ENCODE measurements around the gene ANGPTL8.
A peak's percentile ranks its signal among the peaks of the same experiment; 100 is the strongest.

ANGPTL8 gene

DNA sequence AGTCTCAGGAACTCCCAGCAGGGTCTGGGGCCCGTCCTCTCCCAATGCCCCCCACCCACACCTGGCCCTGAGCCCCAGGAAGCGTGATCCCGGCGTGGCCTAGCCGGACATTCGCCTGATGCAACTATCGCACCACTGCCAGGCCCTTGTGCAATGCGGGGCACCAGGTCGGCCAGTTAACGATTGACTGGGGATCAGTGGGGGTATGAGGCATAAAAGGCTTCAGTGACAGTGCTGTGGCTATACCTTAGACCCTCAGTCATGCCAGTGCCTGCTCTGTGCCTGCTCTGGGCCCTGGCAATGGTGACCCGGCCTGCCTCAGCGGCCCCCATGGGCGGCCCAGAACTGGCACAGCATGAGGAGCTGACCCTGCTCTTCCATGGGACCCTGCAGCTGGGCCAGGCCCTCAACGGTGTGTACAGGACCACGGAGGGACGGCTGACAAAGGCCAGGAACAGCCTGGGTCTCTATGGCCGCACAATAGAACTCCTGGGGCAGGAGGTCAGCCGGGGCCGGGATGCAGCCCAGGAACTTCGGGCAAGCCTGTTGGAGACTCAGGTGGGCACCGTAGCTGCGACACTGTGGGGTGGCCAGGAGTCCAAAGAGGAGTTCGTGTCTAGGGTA lies at the start of gene ANGPTL8:
Gene ANGPTL8, plus strand, starts transcription at position 243 of the 624 bp plus-strand sequence. Its CDS starts 19 bp downstream, at position 262.
- no peak for DNase-seq (ENCODE audit: low spot score)

DNA sequence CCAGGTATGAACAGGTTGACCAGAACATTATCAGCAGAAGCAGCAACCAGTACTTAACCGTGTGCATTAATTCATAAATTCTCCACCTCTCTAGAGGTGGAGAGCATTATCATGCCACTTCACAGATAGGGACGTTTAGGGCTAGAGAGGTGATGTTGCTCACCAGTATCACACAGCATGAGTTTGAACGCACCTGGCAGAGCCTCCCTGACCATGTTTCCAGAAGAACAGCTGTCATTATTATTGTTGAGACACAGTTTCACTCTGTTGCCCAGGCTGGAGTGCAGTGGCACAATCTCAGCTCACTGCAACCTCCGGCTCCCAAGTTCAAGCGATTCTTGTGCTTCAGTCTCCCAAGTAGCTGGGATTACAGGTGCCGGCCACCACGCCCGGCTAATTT lies 48.9 kb upstream of the ANGPTL8 start:
- DNase-seq (ENCODE audit: low spot score): no peak

DNA sequence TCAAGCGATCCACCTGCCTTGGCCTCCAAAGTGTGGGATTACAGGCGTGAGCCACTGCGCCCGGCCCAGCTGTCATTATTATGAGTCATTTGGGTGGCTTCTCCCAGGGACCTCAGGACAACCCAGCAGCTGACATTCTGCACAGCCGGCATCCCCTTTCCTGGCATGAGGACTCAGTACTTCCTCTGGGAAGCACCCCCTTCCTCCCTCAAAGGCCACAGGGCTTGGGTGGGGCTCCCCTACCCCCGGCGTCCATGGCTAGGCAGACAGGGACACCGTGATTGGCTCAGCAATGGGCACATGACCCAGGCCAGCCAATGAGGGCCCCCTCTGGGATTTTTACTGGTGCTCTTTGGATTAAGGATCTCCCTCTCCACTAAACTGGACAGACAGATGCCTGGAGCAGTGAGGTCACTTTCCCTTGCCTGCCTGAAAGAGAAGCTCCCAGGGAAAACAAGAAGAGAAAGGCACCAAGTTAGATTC lies 48.1 kb upstream of the ANGPTL8 start:
- no peak for DNase-seq (ENCODE audit: low spot score)

GRCh38 chr19:11191934-11192333 lies 47.5 kb upstream of the ANGPTL8 start:
- no peak for DNase-seq (ENCODE audit: low spot score)

DNA sequence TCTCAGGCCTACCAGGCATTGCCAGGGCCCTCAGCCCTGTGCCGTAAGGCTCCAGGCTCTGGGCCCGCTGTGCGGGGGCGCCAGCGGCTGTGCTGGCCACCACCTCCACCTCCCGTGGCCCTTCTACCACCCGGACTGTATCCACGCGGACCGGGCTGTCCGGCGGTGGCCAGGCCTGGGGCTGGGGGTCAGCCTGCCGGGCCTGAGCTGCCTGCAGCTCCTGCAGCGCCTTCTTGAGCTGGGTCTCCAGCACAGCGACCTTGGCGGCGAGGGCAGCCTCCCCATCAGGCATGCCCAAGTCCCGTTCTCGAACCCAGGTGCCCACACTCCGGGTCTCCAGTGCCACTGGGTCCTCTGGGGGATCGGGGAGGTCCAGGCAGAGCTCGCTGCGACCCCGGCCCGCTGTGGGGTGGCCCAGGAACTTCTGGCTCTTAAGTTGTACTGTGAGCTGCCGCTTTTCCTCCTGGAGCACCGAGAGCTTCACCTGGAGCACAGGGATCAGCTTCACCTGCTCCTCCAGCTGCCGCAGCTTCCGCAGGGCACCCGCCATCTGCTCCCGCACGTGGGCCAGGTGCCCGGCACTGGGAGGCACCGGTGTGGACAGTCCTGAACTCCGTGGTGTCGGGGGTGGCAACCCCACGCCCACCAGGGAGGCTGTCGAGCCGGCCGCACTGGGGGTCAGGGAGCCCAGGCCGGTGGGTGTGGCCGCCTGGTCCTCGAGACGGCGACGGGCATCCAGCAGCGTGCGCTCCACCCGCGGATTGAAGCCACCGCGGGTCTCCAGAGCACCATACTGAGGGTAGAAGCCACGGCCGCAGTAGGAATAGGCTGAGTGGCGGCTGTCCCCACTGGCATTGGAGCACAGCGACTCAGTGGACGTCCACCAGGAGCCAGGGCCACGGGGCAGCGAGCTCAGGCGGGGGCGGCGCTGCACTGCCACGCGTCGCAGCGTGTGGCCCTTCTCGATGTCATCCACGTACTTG lies 46.2 kb upstream of the ANGPTL8 start:
- no peak for DNase-seq (ENCODE audit: low spot score)

GRCh38 chr19:11194173-11194572 lies 45.2 kb upstream of the ANGPTL8 start:
- DNase-seq (ENCODE audit: low spot score): no peak

GRCh38 chr19:11194656-11195558 lies 44.5 kb upstream of the ANGPTL8 start:
- no peak for DNase-seq (ENCODE audit: low spot score)

DNA sequence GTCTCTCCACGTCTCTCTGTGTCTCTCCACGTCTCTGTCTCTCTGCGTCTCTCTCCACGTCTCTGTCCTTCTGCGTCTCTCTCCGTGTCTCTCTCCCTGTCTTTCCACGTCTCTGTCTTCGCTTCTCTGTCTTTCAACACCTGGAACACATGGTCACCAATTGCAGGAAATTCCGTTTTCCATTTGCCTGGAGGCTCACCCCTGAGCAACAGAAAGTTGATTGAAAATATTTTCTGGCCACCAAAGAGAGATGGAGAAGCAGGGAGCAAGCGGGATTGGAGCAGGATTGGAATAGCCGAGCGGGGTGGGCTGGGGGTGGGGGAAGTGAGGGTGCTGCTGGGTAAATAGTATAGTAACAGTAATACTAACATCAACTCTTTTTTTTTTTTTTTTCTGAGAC lies 43.7 kb upstream of the ANGPTL8 start:
- no peak for DNase-seq (ENCODE audit: low spot score)

- DNase-seq (ENCODE audit: low spot score): peak; percentile 62
These were observed 42.8 kb upstream of the ANGPTL8 start for GRCh38 chr19:11196406-11197287.

DNA sequence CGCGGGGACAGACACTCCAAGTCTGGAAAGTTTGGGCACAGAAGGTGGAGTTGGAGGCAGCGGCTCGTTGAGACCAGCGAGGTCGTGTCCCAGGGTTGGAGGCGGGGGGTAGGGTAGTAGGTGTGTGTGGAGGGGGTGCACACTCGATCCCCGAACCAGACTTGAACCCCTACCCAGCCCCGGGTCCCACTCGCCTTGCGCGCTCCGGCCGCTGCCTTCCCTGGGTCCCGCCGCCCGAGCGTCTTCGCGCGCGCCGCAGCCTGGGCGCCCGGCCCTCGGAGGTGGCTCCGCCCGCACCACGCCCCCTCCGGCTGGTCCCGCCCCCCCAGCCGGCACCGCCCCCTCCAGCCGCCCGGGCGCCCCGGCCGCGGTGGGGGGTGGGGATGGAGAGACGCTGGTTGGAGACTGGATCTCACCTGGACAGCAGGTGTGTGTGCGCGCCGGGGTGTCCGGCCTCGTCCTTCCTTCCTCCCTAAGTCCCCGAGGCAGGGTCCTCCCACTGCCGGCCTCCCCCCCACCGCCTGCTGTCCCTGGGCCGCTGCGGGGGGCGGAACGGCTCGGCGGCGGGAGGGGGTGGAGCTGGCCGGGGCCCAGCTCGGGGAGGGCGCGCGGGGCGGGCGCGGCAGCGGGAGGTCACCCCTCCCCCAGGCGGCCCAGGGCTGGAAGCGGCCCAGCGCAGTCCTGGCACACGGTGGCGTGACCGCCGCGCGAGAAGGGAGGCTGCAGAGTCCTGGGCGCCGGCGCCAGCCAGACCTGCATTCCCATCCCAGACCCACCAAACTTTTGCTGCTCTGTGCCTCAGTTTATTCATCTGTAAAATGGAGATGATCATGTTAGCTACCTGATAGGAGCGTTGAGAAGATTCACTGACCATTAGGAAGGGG lies 41.9 kb upstream of the ANGPTL8 start, which contains the start of gene KANK2:
Gene KANK2, minus strand, starts transcription at position 255 of the 884 bp plus-strand sequence. CDS start 3,034 bp downstream, outside the sequence.
- peak; percentile 82 for DNase-seq (ENCODE audit: low spot score)

GRCh38 chr19:11198175-11198534 lies 41.3 kb upstream of the ANGPTL8 start:
- DNase-seq (ENCODE audit: low spot score): no peak

- no peak for DNase-seq (ENCODE audit: low spot score)
These were observed 40.5 kb upstream of the ANGPTL8 start for GRCh38 chr19:11198769-11199424.

DNA sequence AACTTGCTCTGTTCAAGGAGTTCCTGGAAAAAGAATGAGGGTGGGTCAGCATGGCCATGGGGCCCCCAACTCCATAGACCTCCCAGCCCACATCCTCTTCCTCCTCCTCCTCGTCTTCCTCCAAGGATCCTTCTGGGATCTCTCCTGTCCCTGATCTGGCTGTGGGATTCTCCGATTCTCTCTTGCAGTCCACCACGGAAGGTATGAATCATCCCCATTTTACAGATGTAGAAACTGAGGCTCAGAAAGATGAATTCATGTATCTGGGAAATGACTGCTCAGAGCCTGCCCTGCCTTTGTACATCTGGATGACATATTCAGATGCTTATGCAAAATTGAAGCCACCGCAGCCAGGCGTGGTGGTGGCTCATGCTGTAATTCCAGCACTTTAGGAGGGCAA lies 39.9 kb upstream of the ANGPTL8 start:
- DNase-seq (ENCODE audit: low spot score): no peak

DNA sequence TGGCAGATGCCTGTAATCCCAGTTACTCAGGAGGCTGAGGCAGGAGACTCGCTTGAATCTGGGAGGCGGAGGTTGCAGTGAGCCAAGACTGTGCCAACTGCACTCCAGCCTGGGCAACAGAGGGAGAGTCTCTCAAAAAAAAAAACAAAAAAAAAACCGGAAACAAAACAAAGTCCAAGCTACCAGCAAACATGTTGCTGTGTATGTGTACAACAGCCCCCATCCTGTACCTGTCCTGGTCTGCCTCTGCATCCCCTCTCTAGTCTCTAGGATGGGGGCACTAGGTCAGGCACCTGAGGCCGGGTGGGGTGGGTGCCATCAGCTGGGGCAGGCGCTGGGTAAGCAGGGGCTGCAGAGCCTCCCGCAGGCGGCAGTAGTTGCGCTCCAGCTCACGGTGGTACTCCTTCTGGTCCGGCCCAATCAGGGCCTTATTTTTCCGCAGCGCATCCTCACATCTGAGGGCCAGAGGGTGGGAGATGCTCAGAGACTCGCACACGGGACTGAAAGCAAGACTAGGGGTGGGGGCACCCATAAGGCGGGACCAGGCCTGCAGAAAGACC lies 39.3 kb upstream of the ANGPTL8 start:
- no peak for DNase-seq (ENCODE audit: low spot score)

GRCh38 chr19:11200931-11201330 lies 38.5 kb upstream of the ANGPTL8 start:
- DNase-seq (ENCODE audit: low spot score): no peak

GRCh38 chr19:11201791-11202190 lies 37.6 kb upstream of the ANGPTL8 start:
- DNase-seq (ENCODE audit: low spot score): no peak

DNA sequence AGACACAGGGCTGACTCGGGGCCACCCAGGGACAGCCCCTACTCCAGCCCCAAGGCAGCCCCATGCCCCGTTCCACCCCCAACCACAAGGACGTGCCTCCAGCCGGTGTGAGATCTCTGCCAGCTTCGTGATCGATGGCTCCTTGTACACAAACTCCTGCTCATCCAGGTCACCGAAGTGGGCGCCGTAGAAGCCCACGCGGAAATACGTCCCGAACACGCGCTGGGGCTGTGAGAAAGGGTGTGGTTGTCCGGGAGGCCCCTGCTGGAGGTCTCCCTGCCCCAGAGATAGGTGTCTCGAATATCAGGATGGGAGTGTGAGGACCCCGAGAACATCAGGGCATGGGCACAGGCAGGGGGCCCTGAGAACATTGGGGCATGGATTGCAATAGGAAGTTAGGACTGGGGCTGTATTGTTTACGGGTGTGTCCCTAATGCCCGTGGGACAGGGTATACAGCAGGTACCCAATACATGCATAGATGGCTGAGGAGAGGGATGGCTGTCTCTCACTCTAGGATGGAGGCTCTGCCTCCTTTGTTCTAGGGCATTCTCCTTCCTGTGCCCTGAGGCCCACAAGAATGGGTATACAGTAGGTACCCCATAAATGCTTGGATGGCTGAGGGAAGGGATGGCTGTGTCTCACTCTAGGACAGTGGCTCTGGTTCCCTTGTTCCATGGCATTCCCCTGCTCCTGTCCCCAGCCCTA lies 36.8 kb upstream of the ANGPTL8 start:
- DNase-seq (ENCODE audit: low spot score): no peak
